ENCODE data around the gene CDADC1.

DNA sequence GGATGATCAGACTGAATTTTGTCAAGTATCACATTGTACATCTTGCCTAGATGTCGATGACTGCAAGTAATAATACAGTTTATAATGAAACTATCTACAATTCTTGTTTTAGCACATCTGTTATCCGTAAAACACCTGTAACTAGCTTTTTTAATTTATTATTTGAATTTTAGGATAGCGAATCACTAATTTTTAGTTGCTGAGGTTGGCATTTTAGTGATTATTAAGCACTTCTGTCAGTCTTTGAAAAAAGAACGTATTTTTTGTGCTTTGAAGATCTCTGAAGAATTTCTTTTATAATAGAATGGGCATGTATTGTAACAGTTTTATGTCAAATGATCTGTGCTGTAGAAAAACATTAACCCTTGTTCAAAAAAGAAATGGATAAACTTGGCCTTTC is 39.1 kb upstream of the CDADC1 start:
- TF ChIP-seq TAF1 (IDR thresholded peaks at IDR 0.05; ENCODE audit: borderline replicate concordance, low read depth, low read length) (no peak), POLR2AphosphoS5 (IDR thresholded peaks at IDR 0.05; ENCODE audit: low read depth, low read length) (no peak)

All from GM12892 (cell line).